ENCODE measurements around the gene STXBP2. TPM values are rescaled to one million over a fixed set of nuclear protein-coding genes. Genes with fewer than 3 reads are reported as not detected.

The STXBP2 gene
- polyA plus RNA-seq, 4 donors = 11.6 to 84.1 (median 63.4) TPM

Other genes starting within 250 kb of the STXBP2 start
- 1 to 10 TPM; 2.4 to 8.9 (median 4.7) TPM for gene PEX11G, start 148.1 kb upstream of the STXBP2 start, polyA plus RNA-seq (ENCODE audit: insufficient read length in 4 of 4)
- 10 to 100 TPM; 35.7 to 71.8 (median 40.8) TPM for gene ZNF358, start 121.0 kb upstream of the STXBP2 start, polyA plus RNA-seq (ENCODE audit: insufficient read length in 4 of 4)
- gene MCOLN1, start 114.5 kb upstream of the STXBP2 start, polyA plus RNA-seq (ENCODE audit: insufficient read length in 4 of 4) = 10 to 100 TPM; 13.1 to 22.4 (median 17.7) TPM
- 10 to 100 TPM; 25.2 to 53.3 (median 38.7) TPM for gene PNPLA6, start 101.4 kb upstream of the STXBP2 start, polyA plus RNA-seq (ENCODE audit: insufficient read length in 4 of 4)
- gene CAMSAP3, start 41.2 kb upstream of the STXBP2 start, polyA plus RNA-seq (ENCODE audit: insufficient read length in 4 of 4) = 10 to 100 TPM in 3 of 4 donors, 1 to 10 TPM in 1; 1.6 to 27.7 (median 13.2) TPM
- 10 to 100 TPM; 28.8 to 47.5 (median 31.1) TPM for gene XAB2, start 7.6 kb upstream of the STXBP2 start, polyA plus RNA-seq (ENCODE audit: insufficient read length in 4 of 4)
- gene PET100, start 7.3 kb upstream of the STXBP2 start, polyA plus RNA-seq (ENCODE audit: insufficient read length in 4 of 4) = 100 to 1,000 TPM in 3 of 4 donors, 10 to 100 TPM in 1; 86.2 to 126 (median 114) TPM
- gene PCP2, start 3.4 kb upstream of the STXBP2 start, polyA plus RNA-seq (ENCODE audit: insufficient read length in 4 of 4) = 1 to 10 TPM in 2 of 4 donors, under 1 TPM in 1, not detected in 1; 0.43 to 2.8 (median 1.3) TPM
- 1 to 10 TPM in 3 of 4 donors, under 1 TPM in 1; 0.54 to 3.0 (median 1.6) TPM for gene RETN, start 31.9 kb downstream of the STXBP2 start, polyA plus RNA-seq (ENCODE audit: insufficient read length in 4 of 4)
- under 1 TPM; 0.13 to 0.31 (median 0.24) TPM for gene MCEMP1, start 40.0 kb downstream of the STXBP2 start, polyA plus RNA-seq (ENCODE audit: insufficient read length in 4 of 4)
- gene TRAPPC5, start 43.7 kb downstream of the STXBP2 start, polyA plus RNA-seq (ENCODE audit: insufficient read length in 4 of 4) = 10 to 100 TPM; 34.1 to 65.4 (median 41.0) TPM
- gene FCER2, start 65.0 kb downstream of the STXBP2 start, polyA plus RNA-seq (ENCODE audit: insufficient read length in 4 of 4) = 1 to 10 TPM in 1 of 4 donors, under 1 TPM in 3; 0.19 to 1.2 (median 0.36) TPM
- under 1 TPM in 1 of 4 donors, not detected in 3; 0.31 TPM for gene CLEC4G, start 95.0 kb downstream of the STXBP2 start, polyA plus RNA-seq (ENCODE audit: insufficient read length in 4 of 4)
- 1 to 10 TPM in 3 of 4 donors, under 1 TPM in 1; 0.87 to 6.0 (median 1.7) TPM for gene CD209, start 110.4 kb downstream of the STXBP2 start, polyA plus RNA-seq (ENCODE audit: insufficient read length in 4 of 4)
- 1 to 10 TPM in 3 of 4 donors, under 1 TPM in 1; 0.08 to 3.0 (median 2.1) TPM for gene CLEC4M, start 126.1 kb downstream of the STXBP2 start, polyA plus RNA-seq (ENCODE audit: insufficient read length in 4 of 4)
- gene EVI5L, start 193.1 kb downstream of the STXBP2 start, polyA plus RNA-seq (ENCODE audit: insufficient read length in 4 of 4) = 10 to 100 TPM; 14.0 to 18.7 (median 16.1) TPM
- 1 to 10 TPM; 3.5 to 9.9 (median 6.8) TPM for gene PRR36, start 237.3 kb downstream of the STXBP2 start, polyA plus RNA-seq (ENCODE audit: insufficient read length in 4 of 4)